NCI-H345 treated with DMSO at 0.1 percent for 48 hours (cell line): ENCODE results near the gene ZNF48.
A peak's percentile ranks its signal among the peaks of the same experiment; 100 is the strongest.

Source experiments
- DNase-seq: peaks from one replicate; lab custom pipeline; 2025; ENCODE audit not compliant: unreplicated experiment; lab: John Stamatoyannopoulos, UW

The ZNF48 gene

GRCh38 chr16:30437511-30438046, 42.4 kb downstream of the ZNF48 start:
- DNase-seq = peak; percentile 95

- no peak for DNase-seq
Observed at GRCh38 chr16:30438835-30439234, 43.6 kb downstream of the ZNF48 start.

- DNase-seq = no peak
Observed at GRCh38 chr16:30439720-30440348, 44.6 kb downstream of the ZNF48 start.

- no peak for DNase-seq
Observed at GRCh38 chr16:30443631-30444030, 48.4 kb downstream of the ZNF48 start.

- DNase-seq = no peak
Observed at GRCh38 chr16:30444231-30445148, 49.3 kb downstream of the ZNF48 start.

- no peak for DNase-seq
Observed at GRCh38 chr16:30445149-30445407, 49.9 kb downstream of the ZNF48 start.

- peak; percentile 94 for DNase-seq
Observed at GRCh38 chr16:30445408-30446202, 50.4 kb downstream of the ZNF48 start, which contains the start of gene SEPHS2. Gene SEPHS2, minus strand, starts transcription at chr16:30445874. Its CDS starts 147 bp downstream, at chr16:30445727.

GRCh38 chr16:30446203-30446595, 51.0 kb downstream of the ZNF48 start:
- DNase-seq = no peak

GRCh38 chr16:30447512-30448226, 52.4 kb downstream of the ZNF48 start:
- no peak for DNase-seq

- no peak for DNase-seq
Observed at GRCh38 chr16:30449116-30449435, 53.9 kb downstream of the ZNF48 start.
